H54 (cell line): ENCODE data around the gene LCN1.
"Not testable (repeated sequence)": the region's sequence is repeated elsewhere in the genome, so short reads cannot be mapped to it uniquely, and the experiment has no call there.

Experiments
- DNase-seq: peaks from one replicate; pipeline ENCODE4 v3.0.0; 2011; ENCODE audit warnings: low spot score, mixed read lengths; ENCODE audit not compliant: insufficient read length
- FAIRE-seq: peaks from 3 replicates; lab custom pipeline; 2011; peaks lifted over from hg19 to GRCh38; lab: Jason Lieb, UNC
- POLR2A ChIP-seq: IDR thresholded peaks from 2 replicates; pipeline ENCODE4 v1.6.1; 2011; ENCODE audit warnings: low read depth, mild to moderate bottlenecking, low read length

Gene LCN1

GRCh38 chr9:135504262-135505243, 16.7 kb upstream of the LCN1 start:
- TF ChIP-seq POLR2A: no peak
- DNase-seq (peak; percentile 87), FAIRE-seq (peak; percentile 74)

GRCh38 chr9:135505406-135506187, 15.6 kb upstream of the LCN1 start:
- FAIRE-seq (no peak), DNase-seq (no peak)
- TF ChIP-seq POLR2A: no peak

- no peak for TF ChIP-seq POLR2A
- DNase-seq (no peak), FAIRE-seq (no peak)
These were observed 14.7 kb upstream of the LCN1 start for GRCh38 chr9:135506327-135507103.

- DNase-seq (no peak), FAIRE-seq (no peak)
- TF ChIP-seq POLR2A: no peak
These were observed 13.9 kb upstream of the LCN1 start for GRCh38 chr9:135507104-135508035.

- FAIRE-seq: no peak
- no peak for DNase-seq
- TF ChIP-seq POLR2A: no peak
These were observed 12.9 kb upstream of the LCN1 start for GRCh38 chr9:135508211-135508820.

GRCh38 chr9:135509458-135509857, 11.8 kb upstream of the LCN1 start:
- TF ChIP-seq POLR2A: no peak
- FAIRE-seq: no peak
- DNase-seq: no peak

- FAIRE-seq: no peak
- no peak for TF ChIP-seq POLR2A
- DNase-seq: no peak
These were observed 9.0 kb upstream of the LCN1 start for GRCh38 chr9:135512241-135512603.

GRCh38 chr9:135512904-135513303, 8.3 kb upstream of the LCN1 start:
- DNase-seq (no peak), FAIRE-seq (no peak)
- TF ChIP-seq POLR2A: no peak

- DNase-seq (no peak), FAIRE-seq (no peak)
- TF ChIP-seq POLR2A: no peak
These were observed 7.8 kb upstream of the LCN1 start for GRCh38 chr9:135513351-135513846.

- FAIRE-seq, DNase-seq: not testable (repeated sequence)
These were observed 7.3 kb upstream of the LCN1 start for GRCh38 chr9:135513906-135514305.

GRCh38 chr9:135514342-135515082, 6.7 kb upstream of the LCN1 start:
- TF ChIP-seq POLR2A: no peak
- DNase-seq (no peak), FAIRE-seq (no peak)
